HEK293 (cell line): Measurements from ENCODE around the gene UST.

Source experiments
- CTCF ChIA-PET: fragments of 350-600 bp; formaldehyde crosslinking; extraction: SDS; loops from one replicate; lab custom pipeline; 2021; ENCODE audit warnings: antibody characterized with exemption; lab: Yijun Ruan, JAX
- POLR2A ChIA-PET: fragments of 300-600 bp; formaldehyde crosslinking; extraction: SDS; loops from one replicate; lab custom pipeline; 2020; ENCODE audit warnings: antibody characterized with exemption, inconsistent platforms; lab: Yijun Ruan, JAX
- H3K27ac ChIP-seq: fragments of 200-500 bp; sonication (Bioruptor generic); 2 replicates; pipeline ENCODE4 v1.5.1; 2014; ENCODE audit warnings: low read depth, low read length, control low read depth, inconsistent platforms; ENCODE audit errors: extremely low read depth
- H3K36me3 ChIP-seq, 2 experiments: fragments of 200-500 bp in 1 of 2; sonication (Bioruptor generic) in 1 of 2; 1 replicate in 1 of 2; 2 replicates in 1 of 2; pipeline ENCODE4 v1.5.1; 2014 to 2017; ENCODE audit warnings: inconsistent platforms in 2 of 2, low read length in 2 of 2; ENCODE audit not compliant: control insufficient read depth in 2 of 2, insufficient read depth in 1 of 2
- H3K4me1 ChIP-seq: fragments of 200-500 bp; sonication (Bioruptor generic); 2 replicates; pipeline ENCODE4 v1.5.1; 2014; ENCODE audit warnings: mild to moderate bottlenecking, low read length, inconsistent platforms; ENCODE audit not compliant: control insufficient read depth, insufficient read depth
- H3K4me3 ChIP-seq: 2 replicates; pipeline ENCODE4 v1.5.1; 2011; ENCODE audit warnings: low read depth, mild to moderate bottlenecking, control low read depth, low read length, moderate library complexity
- H3K9me3 ChIP-seq: fragments of 200-500 bp; sonication (Bioruptor generic); 2 replicates; pipeline ENCODE4 v1.5.1; 2014; ENCODE audit warnings: low read depth, low read length, inconsistent platforms; ENCODE audit not compliant: control insufficient read depth, insufficient read depth
- GLI4 ChIP-seq: fragments of 450-650 bp; formaldehyde crosslinking; IDR thresholded peaks from 2 replicates; pipeline ENCODE4 v1.5.1; 2016; ENCODE audit warnings: missing biosample characterization, missing genetic modification characterization
- HOXA7 ChIP-seq: sonication (generic); formaldehyde crosslinking; IDR thresholded peaks from 2 replicates; pipeline ENCODE4 v1.8.1; 2022; ENCODE audit warnings: missing genetic modification reagents, borderline replicate concordance
- KLF9 ChIP-seq: fragments of 450-650 bp; formaldehyde crosslinking; IDR thresholded peaks from 2 replicates; pipeline ENCODE4 v1.5.1; 2016; ENCODE audit warnings: missing biosample characterization, missing genetic modification characterization, low read depth
- PRDM1 ChIP-seq: fragments of 450-650 bp; formaldehyde crosslinking; IDR thresholded peaks from 2 replicates; pipeline ENCODE4; 2016; ENCODE audit warnings: missing biosample characterization, missing genetic modification characterization
- YY1 ChIP-seq: fragments of 450-650 bp; formaldehyde crosslinking; IDR thresholded peaks from 2 replicates; pipeline ENCODE4 v1.5.1; 2018; ENCODE audit warnings: missing biosample characterization, missing genetic modification characterization
- ZBTB1 ChIP-seq: fragments of 450-650 bp; formaldehyde crosslinking; IDR thresholded peaks from 2 replicates; pipeline ENCODE4 v1.5.1; 2016; ENCODE audit warnings: missing biosample characterization, missing genetic modification characterization
- ZBTB17 ChIP-seq: fragments of 450-650 bp; formaldehyde crosslinking; IDR thresholded peaks from 2 replicates; pipeline ENCODE4 v1.5.1; 2016; ENCODE audit warnings: missing biosample characterization, missing genetic modification characterization
- ZBTB6 ChIP-seq: fragments of 450-650 bp; formaldehyde crosslinking; IDR thresholded peaks from 2 replicates; pipeline ENCODE4 v1.5.1; 2017; ENCODE audit warnings: missing biosample characterization, missing genetic modification characterization
- ZFP41 ChIP-seq: fragments of 450-650 bp; formaldehyde crosslinking; IDR thresholded peaks from 2 replicates; pipeline ENCODE4 v1.5.1; 2016; ENCODE audit warnings: missing biosample characterization, missing genetic modification characterization, borderline replicate concordance
- ZNF19 ChIP-seq: fragments of 450-650 bp; formaldehyde crosslinking; IDR thresholded peaks from 2 replicates; pipeline ENCODE4; 2016; ENCODE audit warnings: missing biosample characterization, missing genetic modification characterization, low read depth
- ZNF449 ChIP-seq: fragments of 450-650 bp; formaldehyde crosslinking; IDR thresholded peaks from 2 replicates; pipeline ENCODE4 v1.5.1; 2017; ENCODE audit warnings: missing biosample characterization, mild to moderate bottlenecking, missing genetic modification characterization, moderate library complexity
- ZNF473 ChIP-seq: fragments of 450-650 bp; formaldehyde crosslinking; IDR thresholded peaks from 2 replicates; pipeline ENCODE4 v1.5.1; 2017; ENCODE audit warnings: missing biosample characterization, missing genetic modification characterization
- ZNF585B ChIP-seq: fragments of 450-650 bp; formaldehyde crosslinking; IDR thresholded peaks from 2 replicates; pipeline ENCODE4 v1.5.1; 2016; ENCODE audit warnings: missing biosample characterization, missing genetic modification characterization
- ZNF596 ChIP-seq: fragments of 450-650 bp; IDR thresholded peaks from 2 replicates; pipeline ENCODE4 v1.5.0; 2018; ENCODE audit warnings: missing biosample characterization, mild to moderate bottlenecking, missing genetic modification characterization, moderate library complexity
- ZNF623 ChIP-seq: fragments of 450-650 bp; formaldehyde crosslinking; IDR thresholded peaks from 2 replicates; pipeline ENCODE4 v1.5.1; 2016; ENCODE audit warnings: missing biosample characterization, missing genetic modification characterization
- ZNF776 ChIP-seq: fragments of 450-650 bp; formaldehyde crosslinking; IDR thresholded peaks from 2 replicates; pipeline ENCODE4 v1.5.0; 2017; ENCODE audit warnings: missing biosample characterization, missing genetic modification characterization, borderline replicate concordance
- ZNF843 ChIP-seq: fragments of 450-650 bp; formaldehyde crosslinking; IDR thresholded peaks from 2 replicates; pipeline ENCODE4 v1.5.1; 2016; ENCODE audit warnings: missing biosample characterization, missing genetic modification characterization
- TF ChIP-seq, protein P1 (sequence below): fragments of 450-650 bp; IDR thresholded peaks from 2 replicates; pipeline ENCODE4 v1.5.1; 2018; ENCODE audit warnings: missing biosample characterization, missing genetic modification characterization
- TF ChIP-seq, protein P2 (sequence below): fragments of 450-650 bp; formaldehyde crosslinking; IDR thresholded peaks from 2 replicates; pipeline ENCODE4 v1.5.1; 2016; ENCODE audit warnings: missing biosample characterization, missing genetic modification characterization
- TF ChIP-seq, protein P3 (sequence below): IDR thresholded peaks from 2 replicates; pipeline ENCODE4 v1.6.1; 2011; ENCODE audit warnings: mild to moderate bottlenecking, low read depth, low read length, borderline replicate concordance
- TF ChIP-seq, protein P4 (sequence below): fragments of 450-650 bp; formaldehyde crosslinking; IDR thresholded peaks from 2 replicates; pipeline ENCODE4 v1.5.1; 2016; ENCODE audit warnings: missing biosample characterization, missing genetic modification characterization

The UST gene

GRCh38 chr6:148701375-148701774, 45.5 kb upstream of the UST start:
- H3K27ac ChIP-seq, result no peak overlapping the region
- no peak for TF ChIP-seq ZBTB1
- TF ChIP-seq ZBTB6 (tag by site-specific recombination), result no peak
- TF ChIP-seq, protein P1, sequence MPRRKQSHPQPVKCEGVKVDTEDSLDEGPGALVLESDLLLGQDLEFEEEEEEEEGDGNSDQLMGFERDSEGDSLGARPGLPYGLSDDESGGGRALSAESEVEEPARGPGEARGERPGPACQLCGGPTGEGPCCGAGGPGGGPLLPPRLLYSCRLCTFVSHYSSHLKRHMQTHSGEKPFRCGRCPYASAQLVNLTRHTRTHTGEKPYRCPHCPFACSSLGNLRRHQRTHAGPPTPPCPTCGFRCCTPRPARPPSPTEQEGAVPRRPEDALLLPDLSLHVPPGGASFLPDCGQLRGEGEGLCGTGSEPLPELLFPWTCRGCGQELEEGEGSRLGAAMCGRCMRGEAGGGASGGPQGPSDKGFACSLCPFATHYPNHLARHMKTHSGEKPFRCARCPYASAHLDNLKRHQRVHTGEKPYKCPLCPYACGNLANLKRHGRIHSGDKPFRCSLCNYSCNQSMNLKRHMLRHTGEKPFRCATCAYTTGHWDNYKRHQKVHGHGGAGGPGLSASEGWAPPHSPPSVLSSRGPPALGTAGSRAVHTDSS (tag by site-specific recombination), result no peak
- no peak for TF ChIP-seq ZFP41 (tag by site-specific recombination)
- no peak for TF ChIP-seq ZNF585B (tag by site-specific recombination)
- TF ChIP-seq ZBTB17, result no peak
- CTCF ChIA-PET, result interaction anchor here (0.8 to 1.0 kb wide), 2 partner anchors 250 to 325 kb away, joined by 3 to 4 read pairs; no protein-coding TSS in a partner anchor

GRCh38 chr6:148703900-148704299, 42.9 kb upstream of the UST start:
- ChIA-PET CTCF (interaction anchor here (0.6 to 1.0 kb wide), 2 partner anchors 53 to 245 kb away, joined by 3 read pairs; no protein-coding TSS in a partner anchor), POLR2A (no interaction called here)

More at GRCh38 chr6:148701375-148701774, 45.5 kb upstream of the UST start:
- no peaks in the 10 kb centered on the region for H3K36me3 ChIP-seq
- no peaks in the 10 kb centered on the region for H3K9me3 ChIP-seq
- POLR2A ChIA-PET, result no interaction called here
- no peaks in the 10 kb centered on the region for H3K4me1 ChIP-seq
- H3K4me3 ChIP-seq, result no peak overlapping the region

More at GRCh38 chr6:148703900-148704299, 42.9 kb upstream of the UST start:
- no peak overlapping the region for H3K4me3 ChIP-seq
- no peaks in the 10 kb centered on the region for H3K9me3 ChIP-seq
- TF ChIP-seq, protein P2, sequence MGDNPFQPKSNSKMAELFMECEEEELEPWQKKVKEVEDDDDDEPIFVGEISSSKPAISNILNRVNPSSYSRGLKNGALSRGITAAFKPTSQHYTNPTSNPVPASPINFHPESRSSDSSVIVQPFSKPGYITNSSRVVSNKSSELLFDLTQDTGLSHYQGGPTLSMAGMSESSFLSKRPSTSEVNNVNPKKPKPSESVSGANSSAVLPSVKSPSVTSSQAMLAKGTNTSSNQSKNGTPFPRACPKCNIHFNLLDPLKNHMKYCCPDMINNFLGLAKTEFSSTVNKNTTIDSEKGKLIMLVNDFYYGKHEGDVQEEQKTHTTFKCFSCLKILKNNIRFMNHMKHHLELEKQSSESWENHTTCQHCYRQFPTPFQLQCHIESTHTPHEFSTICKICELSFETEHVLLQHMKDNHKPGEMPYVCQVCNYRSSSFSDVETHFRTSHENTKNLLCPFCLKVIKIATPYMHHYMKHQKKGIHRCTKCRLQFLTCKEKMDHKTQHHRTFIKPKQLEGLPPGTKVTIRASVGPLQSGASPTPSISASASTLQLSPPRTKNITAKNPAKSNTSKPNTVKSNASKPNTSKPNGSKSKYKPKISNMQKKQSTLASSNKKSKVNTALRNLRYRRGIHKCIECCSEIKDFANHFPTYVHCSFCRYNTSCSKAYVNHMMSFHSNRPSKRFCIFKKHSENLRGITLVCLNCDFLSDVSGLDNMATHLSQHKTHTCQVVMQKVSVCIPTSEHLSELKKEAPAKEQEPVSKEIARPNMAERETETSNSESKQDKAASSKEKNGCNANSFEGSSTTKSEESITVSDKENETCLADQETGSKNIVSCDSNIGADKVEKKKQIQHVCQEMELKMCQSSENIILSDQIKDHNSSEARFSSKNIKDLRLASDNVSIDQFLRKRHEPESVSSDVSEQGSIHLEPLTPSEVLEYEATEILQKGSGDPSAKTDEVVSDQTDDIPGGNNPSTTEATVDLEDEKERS, result no peak
- no peak for TF ChIP-seq ZNF449 (tag by site-specific recombination)
- no peak for TF ChIP-seq ZNF473 (tag by site-specific recombination)
- TF ChIP-seq HOXA7, result no peak
- TF ChIP-seq, protein P3, sequence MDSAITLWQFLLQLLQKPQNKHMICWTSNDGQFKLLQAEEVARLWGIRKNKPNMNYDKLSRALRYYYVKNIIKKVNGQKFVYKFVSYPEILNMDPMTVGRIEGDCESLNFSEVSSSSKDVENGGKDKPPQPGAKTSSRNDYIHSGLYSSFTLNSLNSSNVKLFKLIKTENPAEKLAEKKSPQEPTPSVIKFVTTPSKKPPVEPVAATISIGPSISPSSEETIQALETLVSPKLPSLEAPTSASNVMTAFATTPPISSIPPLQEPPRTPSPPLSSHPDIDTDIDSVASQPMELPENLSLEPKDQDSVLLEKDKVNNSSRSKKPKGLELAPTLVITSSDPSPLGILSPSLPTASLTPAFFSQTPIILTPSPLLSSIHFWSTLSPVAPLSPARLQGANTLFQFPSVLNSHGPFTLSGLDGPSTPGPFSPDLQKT, result no peak
- no peak for TF ChIP-seq GLI4 (tag by site-specific recombination)
- no peak for TF ChIP-seq PRDM1
- no peak for TF ChIP-seq KLF9 (tag by site-specific recombination)
- no peak for TF ChIP-seq ZNF596 (tag by site-specific recombination)
- no peak for TF ChIP-seq ZNF776 (tag by site-specific recombination)
- no peak for TF ChIP-seq ZNF843 (tag by site-specific recombination)
- no peak for TF ChIP-seq ZNF623 (tag by site-specific recombination)
- TF ChIP-seq YY1 (tag by site-specific recombination), result no peak
- TF ChIP-seq ZNF19 (tag by site-specific recombination), result no peak
- TF ChIP-seq, protein P4, sequence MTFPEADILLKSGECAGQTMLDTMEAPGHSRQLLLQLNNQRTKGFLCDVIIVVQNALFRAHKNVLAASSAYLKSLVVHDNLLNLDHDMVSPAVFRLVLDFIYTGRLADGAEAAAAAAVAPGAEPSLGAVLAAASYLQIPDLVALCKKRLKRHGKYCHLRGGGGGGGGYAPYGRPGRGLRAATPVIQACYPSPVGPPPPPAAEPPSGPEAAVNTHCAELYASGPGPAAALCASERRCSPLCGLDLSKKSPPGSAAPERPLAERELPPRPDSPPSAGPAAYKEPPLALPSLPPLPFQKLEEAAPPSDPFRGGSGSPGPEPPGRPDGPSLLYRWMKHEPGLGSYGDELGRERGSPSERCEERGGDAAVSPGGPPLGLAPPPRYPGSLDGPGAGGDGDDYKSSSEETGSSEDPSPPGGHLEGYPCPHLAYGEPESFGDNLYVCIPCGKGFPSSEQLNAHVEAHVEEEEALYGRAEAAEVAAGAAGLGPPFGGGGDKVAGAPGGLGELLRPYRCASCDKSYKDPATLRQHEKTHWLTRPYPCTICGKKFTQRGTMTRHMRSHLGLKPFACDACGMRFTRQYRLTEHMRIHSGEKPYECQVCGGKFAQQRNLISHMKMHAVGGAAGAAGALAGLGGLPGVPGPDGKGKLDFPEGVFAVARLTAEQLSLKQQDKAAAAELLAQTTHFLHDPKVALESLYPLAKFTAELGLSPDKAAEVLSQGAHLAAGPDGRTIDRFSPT (tag by site-specific recombination), result no peak
- H3K27ac ChIP-seq, result no peak overlapping the region
- H3K36me3 ChIP-seq, result no peaks in the 10 kb centered on the region
- H3K4me1 ChIP-seq, result no peaks in the 10 kb centered on the region
